ENCODE results near the gene PLAGL2. TPM values are rescaled to one million over a fixed set of nuclear protein-coding genes. Genes with fewer than 3 reads are reported as not detected.

Gene PLAGL2
- total RNA-seq, 1 experiment from 2014 or later, result 44.4 TPM

- Histone ChIP-seq H2AFZ (ENCODE audit: low read length) (no peak overlapping the region), H3K4ac (ENCODE audit: low read depth, low read length) (no peak overlapping the region), H3K14ac (ENCODE audit: insufficient read depth, low read length) (no peak overlapping the region), H4K91ac (ENCODE audit: insufficient read length, low read depth, low read length) (no peak overlapping the region), H3K56ac (ENCODE audit: insufficient read length, low read depth, low read length) (no peak overlapping the region), H3K23ac (ENCODE audit: insufficient read length, low read depth, low read length) (no peak overlapping the region), H2BK5ac (ENCODE audit: insufficient read length, low read length) (no peak overlapping the region), H2BK15ac (ENCODE audit: low read depth, low read length) (no peak overlapping the region), H4K5ac (ENCODE audit: insufficient read length, low read depth, low read length) (no peak overlapping the region), H3K27me3 (ENCODE audit: insufficient read depth, low read length) (no peaks in the 10 kb centered on the region), H3K4me1 (ENCODE audit: insufficient read depth, low read length) (no peaks in the 10 kb centered on the region), H3K27ac (ENCODE audit: insufficient read length, low read depth, low read length) (no peak overlapping the region), H4K20me1 (ENCODE audit: control insufficient read depth, insufficient read depth, insufficient read length) (no peaks in the 10 kb centered on the region), H3K23me2 (ENCODE audit: insufficient read length, low read depth, low read length, poor library complexity, severe bottlenecking) (no peaks in the 10 kb centered on the region), H3K4me2 (ENCODE audit: insufficient read depth, insufficient read length, low read length) (no peak overlapping the region), H2AK5ac (ENCODE audit: insufficient read length, low read length) (no peak overlapping the region), H3K79me1 (ENCODE audit: insufficient read depth, low read depth, low read length, poor library complexity, severe bottlenecking) (no peaks in the 10 kb centered on the region), H2BK120ac (ENCODE audit: low read depth, low read length, poor library complexity, severe bottlenecking) (no peak overlapping the region), H2BK12ac (ENCODE audit: insufficient read length, low read depth, low read length) (no peak overlapping the region), H3K9me3 (ENCODE audit: control insufficient read depth, low read depth, low read length) (no peaks in the 10 kb centered on the region), H3K79me2 (ENCODE audit: insufficient read depth, low read length) (no peaks in the 10 kb centered on the region), H3K18ac (ENCODE audit: insufficient read length, low read depth, low read length) (no peak overlapping the region), H3K9ac (ENCODE audit: extremely low read depth, insufficient read length, low read length) (no peak overlapping the region), H3T11ph (ENCODE audit: low read length) (no peak overlapping the region), H2BK20ac (ENCODE audit: low read depth, low read length, poor library complexity, severe bottlenecking) (no peak overlapping the region), H4K8ac (replicated peaks; ENCODE audit: insufficient read length, low read depth, low read length) (no peak overlapping the region)
- Mint-ChIP-seq H3K4me3 (no peak overlapping the region), H3K27ac (no peak overlapping the region; a peak in 1 of 7 replicates), H3K27me3 (ENCODE audit: low read depth) (no peaks in the 10 kb centered on the region), H3K36me3 (ENCODE audit: insufficient read depth in 1 of 3, low read depth in 3 of 3) (peaks cover 40 to 91% (median 78%) of the 10 kb centered on the region in 3 experiments; a peak in 6 of 7 replicates), H3K4me1 (no peaks in the 10 kb centered on the region), H3K9me3 (no peaks in the 10 kb centered on the region)
- TF ChIP-seq CTCF (conservative IDR thresholded peaks at IDR 0.05), result no peak
- WGBS (ENCODE audit: extremely low coverage, insufficient read length, low lambda C conversion rate), result no CpG with 5 or more reads among the region's 3 CpGs
- DNase-seq, result no peak
These were observed 45.2 kb downstream of the PLAGL2 start for GRCh38 chr20:32162351-32162750.

All from H9 (cell line).